NCI-H1105 (cell line): Measurements from ENCODE around the gene SDK1.
"Not testable (repeated sequence)": the region's sequence is repeated elsewhere in the genome, so short reads cannot be mapped to it uniquely, and the experiment has no call there.

Experiments used
- DNase-seq: peaks from one replicate; lab custom pipeline; 2025; lab: John Stamatoyannopoulos, UW

The SDK1 gene

DNA sequence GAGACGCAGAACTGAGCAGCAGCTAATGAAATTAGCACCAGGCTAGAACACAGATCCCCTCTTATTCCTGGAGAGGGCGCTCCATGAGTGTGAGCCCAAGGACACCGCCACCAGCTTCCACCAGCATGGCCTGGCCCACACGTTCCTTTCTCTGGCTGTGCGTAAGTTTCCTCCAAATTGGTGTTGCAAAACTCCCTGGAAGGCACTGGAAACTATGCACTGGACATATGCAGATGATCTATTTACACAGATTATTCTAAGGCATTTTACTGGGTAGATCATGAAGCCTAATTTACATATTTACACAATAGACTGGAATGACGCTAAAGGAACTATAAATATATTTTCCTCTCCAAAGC is 925.5 kb downstream of the SDK1 start:
- DNase-seq: no peak

DNA sequence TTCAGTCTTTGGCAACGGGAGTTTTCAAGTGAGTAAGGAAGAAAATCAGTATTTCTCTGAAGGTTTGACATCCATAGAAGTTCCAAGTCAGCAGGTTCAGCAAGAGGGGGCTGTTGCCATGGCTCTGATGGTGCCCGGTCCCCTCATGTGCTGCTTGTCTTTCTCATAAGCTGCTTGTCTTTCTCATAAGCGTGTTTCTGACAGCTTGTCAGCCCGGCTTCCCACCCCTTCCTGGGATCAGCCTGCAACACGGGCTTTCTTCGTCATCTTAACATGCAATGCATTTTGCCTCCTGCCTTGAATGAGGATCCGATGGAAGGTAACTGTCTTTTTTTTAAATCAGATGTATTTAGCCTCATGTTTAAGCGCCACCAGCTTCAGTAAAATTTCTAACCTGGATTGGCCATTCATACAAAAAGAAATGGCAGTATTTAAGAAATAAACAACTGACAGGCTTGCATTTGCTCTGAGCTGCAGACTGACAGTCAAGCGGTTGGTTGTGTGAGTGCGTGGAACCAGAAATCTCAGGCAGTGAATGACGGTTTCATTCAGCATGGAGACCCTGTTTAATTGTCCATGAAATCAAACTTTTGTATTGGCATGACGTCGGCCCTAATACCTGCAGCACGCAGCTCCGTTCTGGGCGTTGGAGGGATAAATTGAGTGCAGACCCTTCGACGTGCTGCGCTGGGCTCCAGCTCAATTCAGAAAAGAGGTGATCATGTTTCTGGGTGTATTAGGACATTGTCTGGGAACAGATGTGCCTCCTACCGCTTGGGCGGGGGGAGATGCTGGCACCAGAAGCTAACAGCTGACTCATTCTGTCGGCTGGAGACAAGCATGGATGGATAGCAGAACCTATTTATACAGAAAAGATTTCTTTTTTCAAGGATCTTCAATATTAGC is 926.3 kb downstream of the SDK1 start:
- no peak for DNase-seq

DNA sequence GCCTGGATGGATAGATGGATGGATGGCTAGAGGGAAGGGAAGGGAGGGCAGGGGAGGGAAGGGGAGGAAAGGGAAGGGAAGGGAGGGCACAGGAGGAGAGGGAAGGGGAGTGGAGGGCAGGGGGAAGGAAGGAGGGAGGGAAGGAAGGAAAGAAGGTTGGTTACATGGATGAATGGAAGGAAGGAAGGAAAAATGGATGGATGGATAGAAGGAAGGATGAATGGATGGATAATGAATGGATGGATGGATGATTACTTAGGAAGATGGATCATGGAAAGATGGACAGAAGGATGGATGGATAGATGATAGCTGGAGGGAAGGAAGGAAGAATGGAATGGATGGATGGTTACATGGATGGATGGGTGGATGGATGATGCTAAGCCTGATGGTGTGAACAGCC is 929.3 kb downstream of the SDK1 start:
- DNase-seq: no peak

DNA sequence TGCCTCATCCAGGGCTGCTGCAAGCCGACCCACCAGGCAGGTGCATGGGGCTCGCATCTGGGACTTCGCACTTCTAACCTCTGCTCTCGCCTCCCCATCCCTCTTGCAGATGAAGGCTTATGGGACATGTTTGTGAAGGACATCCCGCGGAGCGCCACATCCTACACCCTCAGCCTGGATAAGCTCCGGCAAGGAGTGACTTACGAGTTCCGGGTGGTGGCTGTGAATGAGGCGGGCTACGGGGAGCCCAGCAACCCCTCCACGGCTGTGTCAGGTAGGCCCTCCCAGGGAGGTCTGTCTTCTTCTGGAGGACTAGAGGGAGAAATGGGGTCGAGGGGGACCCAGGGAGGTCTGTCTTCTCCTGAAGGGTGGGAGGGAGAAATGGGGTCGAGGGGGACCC is 932.1 kb downstream of the SDK1 start:
- no peak for DNase-seq

DNA sequence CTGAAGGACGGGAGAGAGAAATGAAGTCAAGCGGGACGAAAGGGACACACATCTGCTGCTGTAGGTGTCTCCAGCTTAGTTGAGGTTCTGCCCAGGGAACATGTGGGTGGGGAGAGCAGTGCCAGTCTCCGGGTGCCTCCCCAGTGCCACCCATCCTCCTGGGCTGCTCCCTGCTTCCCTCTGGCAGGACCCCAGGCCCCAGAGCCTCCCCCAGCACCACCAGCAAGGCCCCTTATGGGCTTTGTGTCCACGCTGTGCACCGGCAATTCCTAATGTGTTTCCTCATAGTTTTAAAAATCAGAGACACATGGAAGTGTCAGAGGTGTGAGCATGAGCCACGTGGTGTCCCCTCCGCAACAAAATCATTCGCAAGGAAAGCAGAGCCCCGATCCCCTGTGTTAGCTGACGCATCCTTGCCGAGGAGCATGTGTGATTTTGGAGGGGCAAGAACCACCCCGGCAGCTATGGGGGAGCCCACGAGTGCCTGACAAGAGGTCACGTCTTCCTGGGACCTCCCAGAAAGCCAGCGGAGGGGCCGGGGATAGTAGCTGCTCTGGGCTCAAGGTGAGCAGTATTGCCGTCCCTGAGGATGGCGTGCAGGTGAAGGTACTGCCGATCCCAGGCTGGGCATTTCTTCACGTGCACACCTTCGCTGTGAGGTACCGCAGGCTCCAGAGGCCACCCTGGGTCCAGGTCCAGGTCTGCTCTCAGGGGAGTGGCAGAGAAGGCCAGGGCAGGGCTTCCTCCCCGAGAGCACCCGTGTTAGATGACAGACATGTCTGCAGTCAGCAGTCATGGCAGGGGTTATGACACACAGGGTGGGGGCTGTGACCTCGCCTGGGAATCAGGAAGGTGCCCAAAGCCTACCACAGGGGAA is 932.8 kb downstream of the SDK1 start:
- DNase-seq: no peak

DNA sequence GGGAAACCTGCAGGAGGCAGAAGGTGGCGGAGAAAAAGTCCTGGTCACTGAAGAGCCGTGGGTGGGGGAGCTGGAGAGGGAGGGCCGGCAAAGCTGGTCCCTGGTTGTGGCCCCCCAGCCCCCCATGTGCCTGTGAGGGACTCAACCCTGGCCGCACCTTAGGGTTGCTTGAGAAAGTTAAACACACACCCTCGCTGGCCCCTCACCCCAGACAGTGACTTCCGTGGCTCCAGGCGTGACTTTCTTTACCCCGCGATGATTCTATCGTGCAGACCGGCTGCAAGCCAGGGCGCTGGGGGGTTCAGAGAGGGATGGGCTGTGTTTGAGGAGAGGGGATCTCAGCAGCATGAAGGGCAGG is 933.4 kb downstream of the SDK1 start:
- no peak for DNase-seq

DNA sequence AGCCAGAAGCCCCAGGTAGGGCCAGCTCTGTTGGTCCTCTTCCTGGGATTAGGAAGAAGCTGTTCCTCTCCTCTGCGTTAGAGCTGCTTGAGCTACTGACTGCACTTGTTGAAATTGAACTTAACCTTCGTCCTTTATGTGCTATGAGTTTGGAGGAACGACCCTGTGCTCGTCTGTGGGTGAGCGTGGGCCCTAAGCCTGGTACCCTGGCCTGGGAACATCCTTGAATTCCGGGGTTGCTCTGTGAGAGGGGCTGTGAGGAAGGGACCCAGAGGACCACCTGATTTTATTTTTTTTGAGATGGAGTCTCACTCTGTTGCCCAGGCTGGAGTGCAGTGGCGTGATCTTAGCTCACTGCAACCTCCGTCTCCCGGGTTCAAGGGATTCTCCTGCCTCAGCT is 933.8 kb downstream of the SDK1 start:
- DNase-seq: no peak

DNA sequence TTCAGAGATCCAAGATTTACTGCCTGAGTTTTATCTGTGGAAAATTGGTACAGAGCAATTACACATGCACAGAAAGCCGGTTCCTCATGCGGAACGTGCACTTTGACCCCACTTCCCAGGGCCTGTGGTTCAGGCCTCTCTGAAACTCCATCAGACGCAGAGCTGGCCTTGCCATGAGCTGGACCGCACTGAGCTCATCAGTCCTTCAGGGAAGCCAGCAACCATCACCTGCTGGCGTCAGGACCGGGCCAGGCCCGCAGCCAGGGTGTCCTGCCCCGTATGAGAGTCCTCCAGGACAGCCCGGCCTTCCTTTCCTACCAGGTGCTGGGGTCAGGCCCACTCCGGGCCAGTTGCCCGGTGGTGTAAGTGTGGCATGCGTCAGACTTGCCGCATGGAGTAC is 934.5 kb downstream of the SDK1 start:
- no peak for DNase-seq

DNA sequence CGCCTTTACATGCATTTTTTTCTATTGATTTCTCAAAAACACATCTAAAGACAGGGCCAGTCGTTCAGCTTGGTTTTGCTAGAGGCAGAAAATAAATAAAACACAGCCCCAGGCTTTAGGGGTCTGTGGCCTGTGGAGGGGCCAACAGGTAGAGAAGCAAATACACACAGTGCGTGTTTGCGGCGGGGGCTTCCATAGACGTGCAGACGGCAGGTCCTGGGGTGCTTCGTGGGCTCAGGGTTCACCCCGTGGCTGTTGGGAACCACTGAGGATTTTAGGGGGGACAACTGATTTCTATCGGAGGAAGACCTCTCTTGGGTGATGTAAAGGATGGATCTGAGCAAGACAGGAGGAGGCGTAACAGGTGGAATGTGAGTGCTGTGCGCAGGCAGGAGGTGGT is 935.3 kb downstream of the SDK1 start:
- no peak for DNase-seq

DNA sequence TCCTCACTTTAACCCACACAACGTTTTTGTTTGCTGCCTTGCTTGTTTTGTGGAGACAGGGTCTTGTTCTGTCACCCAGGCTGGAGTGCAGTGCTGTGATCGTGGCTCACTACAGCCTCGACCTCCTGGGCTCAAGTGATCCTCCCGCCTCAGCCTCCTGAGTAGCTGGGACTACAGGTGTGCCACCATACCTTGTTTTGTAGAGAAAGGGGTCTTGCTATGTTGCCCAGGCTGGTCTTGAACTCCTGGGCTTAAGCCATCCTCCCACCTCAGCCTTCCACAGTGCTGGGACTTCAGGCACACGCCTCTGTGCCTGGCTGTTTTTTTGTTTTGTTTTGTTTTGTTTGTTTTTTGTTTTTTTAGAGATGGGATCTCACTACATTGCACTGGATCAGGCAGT is 935.8 kb downstream of the SDK1 start:
- DNase-seq: not testable (repeated sequence)

DNA sequence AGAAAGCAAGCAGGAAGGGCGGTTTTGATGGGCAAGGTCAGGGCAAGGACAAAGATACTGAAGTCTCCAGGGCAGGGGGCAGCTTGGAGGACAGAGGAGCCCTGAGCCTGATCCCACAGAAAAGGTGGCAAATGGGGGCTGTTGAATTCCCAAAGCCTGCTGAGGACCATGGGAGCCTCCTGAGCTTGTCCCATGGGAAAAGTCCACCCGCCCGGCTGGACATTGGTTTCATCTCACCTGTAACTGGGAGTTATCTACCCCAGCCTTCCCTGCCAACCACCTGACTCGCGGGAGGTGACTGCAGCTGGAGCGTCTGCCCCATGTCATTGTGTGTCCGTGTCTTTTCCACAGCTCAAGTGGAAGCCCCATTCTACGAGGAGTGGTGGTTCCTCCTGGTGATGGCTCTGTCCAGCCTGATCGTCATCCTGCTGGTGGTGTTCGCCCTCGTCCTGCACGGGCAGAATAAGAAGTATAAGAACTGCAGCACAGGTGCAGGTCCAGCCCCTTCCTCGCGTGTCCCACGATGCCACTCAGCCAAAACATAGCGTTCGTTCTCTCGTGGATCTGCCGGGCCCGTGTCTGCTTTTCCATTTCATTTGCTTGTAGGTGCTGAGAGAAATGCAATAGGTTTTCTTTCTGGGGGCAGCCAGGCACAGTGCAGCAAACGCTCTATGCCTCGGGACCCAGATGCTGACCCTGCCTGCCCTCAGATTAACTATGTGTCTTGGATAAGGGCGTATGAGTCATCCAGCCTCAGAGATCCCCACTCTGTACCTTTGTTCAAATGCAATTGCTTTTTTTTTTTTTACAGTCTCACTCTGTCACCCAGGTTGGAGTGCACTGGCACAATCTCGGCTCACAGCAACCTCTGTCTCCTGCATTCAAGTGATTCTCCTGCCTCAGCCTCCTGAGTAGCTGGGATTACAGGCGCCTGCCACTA is 936.5 kb downstream of the SDK1 start:
- no peak for DNase-seq

DNA sequence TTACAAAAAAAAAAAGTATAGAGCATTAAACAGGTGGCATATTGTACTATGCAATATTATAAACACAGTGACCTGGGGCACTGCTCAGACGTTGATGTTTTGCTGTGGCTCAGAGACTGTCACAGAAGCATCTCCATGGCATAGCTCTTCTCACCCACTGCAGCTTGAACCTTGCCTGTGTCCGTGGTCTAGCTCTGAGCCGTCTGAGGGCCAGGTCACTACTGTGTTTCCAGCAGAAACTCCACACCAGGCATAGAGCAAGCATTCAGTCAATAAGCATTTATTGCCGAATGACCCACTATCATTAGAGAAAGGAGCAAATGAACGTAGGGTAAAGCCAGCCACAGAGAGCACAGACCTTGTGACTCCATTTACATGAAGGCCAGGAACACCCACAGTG is 937.8 kb downstream of the SDK1 start:
- no peak for DNase-seq

DNA sequence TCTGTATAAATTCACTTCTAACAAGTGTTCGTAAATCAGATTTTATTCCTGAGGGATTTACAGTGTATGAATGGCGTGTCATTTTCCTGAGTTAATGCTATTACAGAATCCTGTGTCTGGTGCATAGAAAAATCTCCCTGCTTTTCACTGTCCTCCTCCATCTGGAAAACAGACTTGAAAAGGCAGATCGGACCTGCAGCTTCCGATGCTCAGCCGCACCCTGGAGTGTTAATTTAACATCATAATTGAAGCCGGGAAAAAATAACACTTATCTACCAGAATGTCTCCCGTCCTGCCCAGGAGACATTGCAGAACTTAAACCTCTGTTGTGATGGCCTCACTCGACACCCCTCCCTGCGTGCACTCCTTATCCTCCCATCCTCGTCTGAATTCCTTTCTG is 939.0 kb downstream of the SDK1 start:
- no peak for DNase-seq

DNA sequence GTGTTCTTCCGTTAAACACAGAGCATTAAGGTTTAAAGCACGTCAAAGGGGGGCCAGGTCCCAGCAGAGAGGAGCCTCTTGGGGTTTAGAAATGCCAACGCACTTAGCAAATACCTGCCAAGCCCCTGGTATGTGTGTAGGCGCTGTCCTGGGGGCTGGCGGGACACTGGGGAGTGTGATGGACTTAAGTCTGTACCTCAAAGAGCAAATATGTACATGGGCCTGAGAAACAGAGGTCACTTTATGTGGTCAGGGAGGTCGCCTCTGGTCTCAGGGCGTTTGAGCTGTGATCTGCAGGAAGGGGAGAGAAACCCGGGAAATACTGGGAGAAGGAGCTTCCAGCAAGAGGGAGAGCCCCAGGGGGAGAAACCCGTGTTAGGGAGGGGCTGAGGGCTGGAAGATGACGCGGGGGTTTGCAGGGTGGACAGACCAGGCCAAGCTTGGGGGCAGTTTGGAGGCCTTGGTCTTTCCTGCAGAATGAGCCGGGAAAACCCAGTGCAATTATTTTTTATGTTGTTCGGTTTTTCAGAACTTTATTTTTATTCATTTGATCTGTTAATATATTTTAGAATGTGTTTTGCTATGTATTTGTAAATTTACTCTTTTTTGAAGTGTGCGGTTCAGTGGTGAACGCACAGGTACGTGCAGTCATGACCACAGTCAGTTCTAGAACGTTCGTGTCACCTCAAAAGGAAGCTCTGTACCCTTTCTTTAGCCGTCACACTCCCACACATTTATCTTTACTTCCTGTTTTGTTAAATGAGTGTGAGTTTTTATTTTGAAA is 939.7 kb downstream of the SDK1 start:
- no peak for DNase-seq

DNA sequence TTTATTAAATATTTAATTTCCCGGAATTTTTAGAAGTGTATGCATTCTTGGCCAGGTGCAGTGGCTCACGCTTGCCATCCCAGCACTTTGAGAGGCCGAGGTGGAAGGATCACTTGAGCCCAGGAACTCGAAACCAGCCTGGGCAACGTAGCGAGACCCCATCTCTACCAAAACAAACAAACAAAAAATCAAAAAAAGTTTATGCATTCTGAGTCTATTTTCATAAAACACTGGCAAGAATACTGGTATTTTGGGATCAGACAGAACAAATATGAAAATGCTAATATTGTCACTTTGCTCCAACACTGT is 940.2 kb downstream of the SDK1 start:
- DNase-seq: no peak

DNA sequence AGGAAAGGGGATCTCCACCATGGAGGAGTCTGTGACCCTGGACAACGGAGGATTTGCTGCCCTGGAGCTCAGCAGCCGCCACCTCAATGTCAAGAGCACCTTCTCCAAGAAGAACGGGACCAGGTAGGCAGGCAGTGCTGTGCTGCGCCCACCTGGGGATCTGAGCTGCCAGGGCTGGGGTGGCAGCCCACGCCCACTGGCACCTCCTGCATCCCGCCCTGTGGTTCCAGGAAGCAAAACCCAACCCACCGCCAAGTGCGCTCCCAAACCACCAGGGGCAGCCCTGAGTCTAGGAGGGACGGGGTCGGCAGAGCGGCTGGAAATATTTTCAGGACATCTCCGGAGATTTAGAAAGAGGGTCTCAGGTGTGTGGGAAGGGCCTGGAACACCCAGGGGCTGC is 940.7 kb downstream of the SDK1 start:
- no peak for DNase-seq

DNA sequence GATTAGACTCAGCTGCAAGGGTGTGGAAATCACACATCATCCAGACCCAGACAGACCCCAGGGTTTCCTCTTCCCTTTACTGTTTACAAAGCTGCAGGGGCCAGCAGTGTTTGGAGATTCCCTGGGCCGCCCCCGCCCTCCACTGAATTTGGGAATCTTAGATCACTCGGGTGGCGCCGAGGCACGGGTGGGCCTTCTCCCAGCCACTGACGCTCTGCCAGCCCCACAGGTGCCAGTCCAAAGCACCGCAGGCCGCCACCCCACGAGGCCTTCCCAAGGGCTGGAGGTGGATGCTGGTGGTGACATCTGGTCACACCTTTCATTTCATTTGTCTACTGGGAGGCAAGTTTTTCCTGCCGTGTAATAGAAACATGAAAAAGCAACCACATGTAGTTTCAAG is 941.7 kb downstream of the SDK1 start:
- no peak for DNase-seq

DNA sequence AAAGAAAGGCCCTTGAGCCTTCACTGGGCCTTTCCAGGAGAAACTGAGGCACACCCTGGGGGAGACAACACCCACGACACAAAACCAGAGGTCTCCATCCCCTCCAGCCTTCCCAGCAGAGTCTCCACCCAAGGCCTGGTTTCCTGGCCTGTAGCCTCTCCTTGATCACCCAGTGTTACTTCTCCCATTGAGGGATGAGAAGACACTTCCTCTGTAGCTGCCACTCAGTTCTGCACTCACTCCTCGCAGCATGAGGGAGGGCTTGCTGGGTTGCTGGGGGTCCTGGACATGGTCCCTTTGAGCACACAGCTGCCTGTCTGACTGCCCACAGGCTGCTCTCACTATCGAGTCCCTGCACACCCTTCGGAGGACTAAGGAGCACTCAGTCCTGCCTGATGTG is 943.0 kb downstream of the SDK1 start:
- no peak for DNase-seq

DNA sequence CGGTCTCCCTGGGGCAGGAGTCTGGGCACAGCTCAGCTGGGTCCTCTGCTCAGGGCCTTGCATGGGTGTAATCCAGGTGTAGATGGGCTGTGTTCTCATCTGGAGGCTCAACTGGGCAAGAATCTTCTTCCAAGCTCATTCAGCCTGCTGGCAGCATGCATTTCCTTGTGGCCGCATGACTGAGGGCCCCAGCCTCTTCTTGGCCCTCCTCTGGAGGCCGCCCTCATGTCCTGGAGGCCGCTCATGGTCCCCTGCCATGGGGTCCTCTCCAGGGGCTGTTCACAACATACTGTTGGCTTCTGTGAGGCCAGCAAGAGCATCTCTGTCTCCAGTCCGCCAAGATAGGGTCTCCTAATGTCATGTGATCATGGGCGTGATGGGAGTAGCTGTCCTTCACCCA is 943.6 kb downstream of the SDK1 start:
- no peak for DNase-seq

DNA sequence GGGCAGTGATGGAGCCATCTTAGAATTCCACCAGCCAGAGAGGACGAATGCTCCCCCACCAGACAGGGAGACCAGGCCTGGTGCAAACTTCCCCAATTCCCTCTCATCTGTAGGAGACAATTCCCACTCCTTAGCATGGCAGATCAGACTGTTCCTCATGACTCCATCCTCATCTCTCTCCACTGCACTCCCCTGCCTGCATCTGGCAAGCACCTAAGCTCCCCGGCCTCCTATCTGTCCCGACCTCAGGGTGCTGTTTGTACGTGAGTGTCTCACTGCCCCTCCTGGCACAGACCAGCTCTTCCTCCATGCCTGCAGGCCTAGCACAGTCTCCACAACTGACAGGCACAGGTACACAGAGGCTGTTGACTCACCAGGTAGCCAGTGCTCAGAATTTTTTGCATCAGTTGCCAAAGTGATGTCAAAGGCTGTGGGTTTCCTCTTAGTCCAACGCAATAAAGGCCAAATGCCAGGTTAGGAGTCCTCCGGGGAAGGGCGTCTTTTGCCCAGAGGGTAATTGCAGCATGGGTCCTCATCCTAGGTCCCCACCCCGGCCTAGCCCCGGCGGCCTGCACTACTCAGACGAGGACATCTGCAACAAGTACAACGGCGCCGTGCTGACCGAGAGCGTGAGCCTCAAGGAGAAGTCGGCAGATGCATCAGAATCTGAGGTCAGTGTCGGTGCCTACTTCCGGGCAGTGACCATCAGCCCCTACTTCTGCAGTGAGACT is 944.2 kb downstream of the SDK1 start:
- DNase-seq: no peak

DNA sequence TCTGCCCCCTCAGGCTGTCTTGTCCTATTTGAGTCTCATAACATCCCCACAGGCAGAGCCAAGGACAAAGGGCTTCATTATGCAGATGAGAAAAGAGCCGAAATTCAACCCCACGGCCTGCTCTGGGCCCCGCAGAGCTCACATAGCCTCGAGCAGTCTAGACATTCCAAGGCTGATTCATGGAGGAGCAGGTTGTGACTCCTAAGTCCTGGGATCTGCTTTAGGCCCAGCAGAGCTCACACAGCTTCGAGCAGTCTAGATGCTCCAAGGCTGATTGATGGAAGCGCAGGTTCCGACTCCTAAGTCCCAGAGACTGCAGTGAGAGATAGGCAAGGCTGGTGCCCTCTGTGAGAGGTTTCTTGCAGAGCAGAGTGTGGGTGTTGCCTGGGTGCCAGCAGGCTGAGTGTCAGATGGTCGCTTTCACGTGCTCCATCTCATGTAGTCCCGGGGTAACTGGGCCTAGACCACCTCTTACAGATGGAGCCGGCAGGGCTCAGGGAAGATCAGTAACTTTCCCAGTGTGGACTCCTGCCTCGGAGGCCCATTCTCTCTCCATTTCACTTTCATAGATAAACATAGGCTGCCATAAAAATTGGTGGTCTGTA is 944.9 kb downstream of the SDK1 start:
- no peak for DNase-seq
